ENCODE data around the gene SUV39H1. TPM values are rescaled to one million over a fixed set of nuclear protein-coding genes. Genes with fewer than 3 reads are reported as not detected.
"Not testable (repeated sequence)": the region's sequence is repeated elsewhere in the genome, so short reads cannot be mapped to it uniquely, and the experiment has no call there.

Gene SUV39H1
- total RNA-seq, 1 experiment from 2014 or later = 22.8 TPM

GRCh38 chrX:48685416-48685815 is 11.1 kb upstream of the SUV39H1 start:
- DNase-seq (ENCODE audit: low read depth) = no peak

DNA sequence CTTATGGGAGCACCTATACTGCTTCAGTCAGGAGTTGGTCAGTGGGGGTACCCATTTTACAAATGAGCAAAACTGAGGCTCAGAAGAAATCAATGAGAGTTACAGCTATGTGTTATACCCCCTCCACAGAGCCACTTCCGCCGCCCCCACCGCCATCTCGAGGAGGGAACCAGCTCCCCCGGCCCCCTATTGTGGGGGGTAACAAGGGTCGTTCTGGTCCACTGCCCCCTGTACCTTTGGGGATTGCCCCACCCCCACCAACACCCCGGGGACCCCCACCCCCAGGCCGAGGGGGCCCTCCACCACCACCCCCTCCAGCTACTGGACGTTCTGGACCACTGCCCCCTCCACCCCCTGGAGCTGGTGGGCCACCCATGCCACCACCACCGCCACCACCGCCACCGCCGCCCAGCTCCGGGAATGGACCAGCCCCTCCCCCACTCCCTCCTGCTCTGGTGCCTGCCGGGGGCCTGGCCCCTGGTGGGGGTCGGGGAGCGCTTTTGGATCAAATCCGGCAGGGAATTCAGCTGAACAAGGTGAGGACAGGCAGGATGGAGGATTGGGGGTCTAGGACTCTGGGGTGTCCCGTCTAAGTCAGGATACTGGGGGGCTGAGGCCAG is 7.9 kb upstream of the SUV39H1 start:
- DNase-seq (ENCODE audit: low read depth) = no peak

GRCh38 chrX:48689208-48689920 is 7.2 kb upstream of the SUV39H1 start:
- DNase-seq (ENCODE audit: low read depth) = no peak

DNA sequence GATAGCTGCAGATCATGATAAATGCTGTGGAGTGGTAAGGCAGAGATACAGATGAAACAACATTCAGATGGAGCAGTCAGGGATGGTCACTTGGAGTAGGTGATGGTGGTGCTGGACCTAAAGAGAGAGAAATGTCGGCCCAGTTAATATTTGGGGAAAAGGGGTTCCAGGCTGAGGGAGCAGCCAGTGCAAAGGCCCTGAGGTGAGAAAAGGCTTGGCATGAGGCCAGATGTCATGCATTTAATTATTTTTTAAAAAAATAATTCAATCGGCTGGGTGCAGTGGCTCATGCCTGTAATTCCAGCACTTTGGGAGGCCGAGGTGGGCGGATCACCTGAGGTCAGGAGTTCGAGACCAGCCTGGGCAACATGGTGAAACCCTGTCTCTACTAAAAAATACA is 4.8 kb upstream of the SUV39H1 start:
- DNase-seq (ENCODE audit: low read depth) = not testable (repeated sequence)

GRCh38 chrX:48694776-48695533 is 1.6 kb upstream of the SUV39H1 start:
- DNase-seq (ENCODE audit: low read depth) = no peak

DNA sequence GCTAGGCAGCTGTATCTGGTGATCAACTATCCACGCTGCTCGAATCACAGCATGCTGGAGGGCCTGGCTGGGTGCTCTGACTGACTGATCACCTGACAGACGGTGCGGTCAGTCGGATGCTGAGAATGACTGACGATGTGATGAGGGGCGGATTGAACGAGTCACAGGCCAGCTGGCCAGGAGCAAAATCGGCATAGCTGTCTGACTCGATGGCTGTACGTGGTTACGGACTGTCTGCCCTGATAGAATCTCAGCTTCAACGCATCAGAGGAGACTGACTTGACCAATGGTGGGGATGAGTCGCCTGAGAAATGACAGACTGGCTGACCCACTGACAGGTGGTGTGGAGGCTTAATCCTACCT is 1.0 kb upstream of the SUV39H1 start:
- peak; percentile 39 for DNase-seq (ENCODE audit: low read depth)

- DNase-seq (ENCODE audit: low read depth) = peak; percentile 27
Measured at GRCh38 chrX:48695925-48696300, 621 bp upstream of the SUV39H1 start.

- DNase-seq (ENCODE audit: low read depth) = peak; percentile 73
Measured at GRCh38 chrX:48696909-48697727, 584 bp downstream of the SUV39H1 start.

- DNase-seq (ENCODE audit: low read depth) = no peak
Measured at GRCh38 chrX:48698306-48698705, 1.8 kb downstream of the SUV39H1 start.

DNA sequence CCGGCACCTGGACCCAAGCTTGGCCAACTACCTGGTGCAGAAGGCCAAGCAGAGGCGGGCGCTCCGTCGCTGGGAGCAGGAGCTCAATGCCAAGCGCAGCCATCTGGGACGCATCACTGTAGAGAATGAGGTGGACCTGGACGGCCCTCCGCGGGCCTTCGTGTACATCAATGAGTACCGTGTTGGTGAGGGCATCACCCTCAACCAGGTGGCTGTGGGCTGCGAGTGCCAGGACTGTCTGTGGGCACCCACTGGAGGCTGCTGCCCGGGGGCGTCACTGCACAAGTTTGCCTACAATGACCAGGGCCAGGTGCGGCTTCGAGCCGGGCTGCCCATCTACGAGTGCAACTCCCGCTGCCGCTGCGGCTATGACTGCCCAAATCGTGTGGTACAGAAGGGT is 3.7 kb downstream of the SUV39H1 start:
- DNase-seq (ENCODE audit: low read depth) = no peak

GRCh38 chrX:48700951-48701653 is 4.6 kb downstream of the SUV39H1 start:
- DNase-seq (ENCODE audit: low read depth) = no peak

- no peak for DNase-seq (ENCODE audit: low read depth)
Measured at GRCh38 chrX:48702032-48702431, 5.5 kb downstream of the SUV39H1 start.

DNA sequence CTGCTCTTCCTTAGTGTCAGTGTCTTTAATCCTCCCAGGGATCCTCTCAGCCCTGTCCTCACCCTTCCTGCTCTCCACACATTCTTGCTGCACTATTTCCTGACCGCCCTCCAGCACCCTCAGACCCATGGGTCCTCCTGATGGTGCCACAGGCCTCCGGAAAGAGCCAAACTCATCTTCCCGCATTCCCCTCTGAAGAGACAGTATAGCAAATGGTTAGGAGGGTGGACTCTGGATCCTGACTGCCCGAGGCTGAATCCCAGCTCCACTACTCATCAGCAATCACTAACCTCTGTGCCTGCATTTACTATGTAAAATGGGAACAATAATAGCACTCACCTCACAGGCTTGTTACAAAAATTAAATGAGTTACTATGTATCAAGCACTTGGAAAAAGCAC is 6.2 kb downstream of the SUV39H1 start:
- DNase-seq (ENCODE audit: low read depth) = no peak

DNA sequence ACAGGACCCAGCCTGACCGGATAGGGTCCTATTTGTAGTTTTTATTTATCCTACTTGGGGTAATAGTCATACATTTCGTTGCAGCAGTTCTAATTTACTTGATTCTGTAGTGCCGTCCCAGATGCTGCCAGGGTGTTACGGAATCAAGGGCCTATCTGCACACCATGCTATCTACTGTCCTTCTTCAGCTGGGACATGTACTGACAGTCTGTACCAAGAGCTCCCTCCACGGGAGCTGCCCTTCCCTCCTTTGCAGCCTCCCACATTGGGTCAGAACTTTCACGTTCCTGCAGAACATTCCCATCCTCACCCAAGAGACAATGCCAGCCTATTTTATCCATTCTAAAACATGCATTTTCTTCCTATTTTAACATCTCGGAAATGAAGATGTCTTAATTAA is 6.7 kb downstream of the SUV39H1 start:
- DNase-seq (ENCODE audit: low read depth) = no peak

DNA sequence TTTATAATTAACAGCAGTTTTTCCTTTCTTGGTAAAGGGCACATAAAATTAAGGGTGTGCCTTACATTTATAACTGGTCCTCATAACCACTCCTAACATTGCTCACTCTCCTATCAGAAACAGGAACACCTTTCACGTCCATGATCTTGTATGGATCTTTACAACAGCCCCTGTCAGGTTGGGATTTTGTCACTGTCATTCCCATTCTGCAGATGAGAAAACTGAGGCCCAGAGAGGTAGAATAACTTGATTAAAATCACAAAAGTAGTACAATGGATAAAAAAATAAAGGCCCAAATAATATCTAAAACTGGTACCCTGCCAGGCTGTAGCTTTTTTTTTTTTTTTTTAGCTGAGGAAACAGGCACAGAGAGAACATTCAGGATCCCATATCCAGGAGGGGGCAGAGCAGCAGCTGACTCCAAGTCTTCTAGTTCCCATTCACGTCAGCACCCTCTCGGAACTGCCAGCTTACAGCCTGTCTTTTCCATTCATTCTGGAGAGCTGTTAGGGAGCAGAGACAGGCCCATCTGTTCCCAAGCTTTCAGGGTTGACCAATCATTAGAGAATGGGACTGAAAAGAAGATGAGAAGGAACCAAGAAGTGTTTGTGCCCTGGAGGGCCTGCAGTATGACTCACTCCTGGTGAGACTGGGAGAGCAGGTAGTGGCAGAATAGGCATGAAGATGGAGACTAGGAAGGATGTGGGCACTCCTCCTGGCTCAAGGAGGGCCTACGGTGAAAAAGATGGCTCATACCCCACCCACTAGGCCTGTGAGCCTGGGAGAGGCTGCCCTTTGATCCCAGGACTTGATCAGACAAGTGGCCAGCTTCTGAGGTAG is 7.3 kb downstream of the SUV39H1 start:
- DNase-seq (ENCODE audit: low read depth) = peak; percentile 93

DNA sequence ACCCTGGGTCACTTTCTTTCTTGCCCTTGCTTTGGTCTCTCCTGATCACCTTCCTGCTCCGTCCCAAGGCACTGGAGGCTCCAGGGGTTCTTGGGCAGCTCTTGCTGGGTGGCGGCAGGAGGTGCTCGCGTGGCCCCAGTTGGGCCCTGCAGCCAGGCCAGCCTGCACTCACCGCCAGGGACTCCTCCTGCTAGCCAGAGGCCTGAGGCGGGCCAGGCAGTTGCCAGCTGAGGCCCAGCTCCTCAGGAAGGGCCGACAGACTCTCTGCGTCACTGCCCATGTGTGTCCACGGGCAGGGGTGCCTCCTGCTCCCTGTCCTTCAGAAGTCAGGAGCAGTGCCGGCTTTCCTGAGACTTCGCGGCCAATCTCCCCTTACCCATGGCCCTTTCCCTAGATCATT is 9.3 kb downstream of the SUV39H1 start:
- DNase-seq (ENCODE audit: low read depth) = no peak

DNA sequence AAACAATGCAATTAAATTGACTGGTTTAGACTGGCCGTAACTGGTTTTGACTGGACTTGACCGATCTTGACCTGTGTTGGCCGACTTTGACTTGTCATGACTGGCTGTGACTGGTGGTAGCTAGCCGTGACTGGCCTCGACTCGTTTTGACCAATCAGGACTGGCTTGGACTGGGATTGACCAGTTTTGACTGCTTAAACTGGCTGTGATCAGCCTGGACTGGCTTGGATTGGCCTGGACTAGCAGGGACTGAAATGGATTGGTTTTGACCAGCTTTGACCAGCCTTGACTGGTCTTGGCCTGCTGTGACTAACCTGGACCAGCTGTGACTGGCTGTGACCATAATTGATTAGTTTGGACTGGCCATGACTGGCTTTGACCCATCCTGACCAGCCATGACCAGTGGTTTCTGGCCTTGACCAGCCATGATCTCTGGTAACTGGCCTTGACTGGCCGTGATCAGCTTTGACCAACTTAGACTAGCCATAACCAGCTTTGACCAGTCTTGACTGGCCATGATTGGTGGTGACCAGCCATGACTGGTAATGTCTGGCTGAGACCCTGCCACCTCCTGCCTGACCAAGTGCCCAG is 13.1 kb downstream of the SUV39H1 start:
- DNase-seq (ENCODE audit: low read depth) = no peak

DNA sequence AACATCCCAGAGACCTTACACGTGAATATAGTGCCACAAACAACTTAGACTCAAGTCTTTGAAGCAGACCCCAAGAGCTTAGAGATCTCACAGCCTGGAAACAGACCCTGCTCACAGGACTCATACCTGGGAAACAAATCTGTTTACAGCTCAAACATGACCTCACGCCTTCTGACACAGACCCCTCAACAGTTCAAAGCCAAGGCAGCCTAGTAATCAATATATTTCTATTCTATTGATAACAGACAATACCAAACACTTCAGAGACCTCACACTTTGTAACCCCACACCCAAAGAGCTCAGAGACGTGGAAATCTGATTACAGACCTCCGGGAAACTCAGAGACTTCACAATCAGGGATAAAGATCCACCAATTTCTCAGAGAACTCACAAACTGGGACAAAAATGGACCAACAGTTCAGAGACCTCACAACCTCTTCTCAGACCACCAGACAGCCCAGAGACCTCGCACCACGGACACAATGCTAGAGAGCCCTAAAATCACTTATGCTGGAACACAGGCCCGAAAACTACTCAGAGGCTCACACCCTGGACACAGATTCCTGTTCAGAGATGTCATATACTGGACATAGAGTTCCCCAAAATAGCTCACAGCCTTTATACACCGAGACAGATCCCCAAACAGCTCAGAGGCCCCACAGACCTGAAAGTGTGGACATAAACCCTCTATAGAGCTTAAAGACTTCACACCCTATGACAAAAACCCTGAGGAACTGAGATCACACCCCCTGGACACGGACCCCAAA is 14.8 kb downstream of the SUV39H1 start:
- DNase-seq (ENCODE audit: low read depth) = no peak

DNA sequence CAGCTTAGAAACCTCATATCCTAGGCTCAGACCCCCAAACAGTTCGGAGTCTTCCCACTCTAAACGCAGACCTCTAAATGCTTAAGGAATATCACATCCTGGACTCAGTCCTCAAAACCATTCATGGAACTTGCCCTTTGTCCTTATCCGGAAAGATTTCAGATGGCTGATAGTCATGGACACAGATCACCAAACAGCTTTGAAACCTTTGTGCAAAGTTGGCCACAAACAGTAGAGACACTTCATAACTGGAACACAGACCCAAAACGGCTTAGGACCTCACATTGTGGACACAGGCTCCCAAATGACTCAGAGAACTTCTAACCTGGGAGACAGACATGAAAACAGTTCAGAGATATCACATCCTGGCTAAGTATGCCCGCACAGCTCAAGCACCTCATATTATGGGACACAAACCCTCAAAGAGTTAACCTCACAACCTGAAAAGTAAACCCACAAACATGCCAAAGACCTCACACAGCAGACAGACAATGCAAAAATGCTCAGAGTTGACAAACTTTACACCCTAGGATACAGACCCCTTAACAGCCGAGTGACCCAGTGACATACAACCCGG is 15.5 kb downstream of the SUV39H1 start:
- no peak for DNase-seq (ENCODE audit: low read depth)

Measured in M059J (cell line).